Neural cell (in vitro differentiated cells): Measurements from ENCODE around the gene CEP128. TPM values are rescaled to one million over a fixed set of nuclear protein-coding genes. Genes with fewer than 3 reads are reported as not detected.
A peak's percentile ranks its signal among the peaks of the same experiment; 100 is the strongest.

ENCODE experiments used
- H2AFZ ChIP-seq: fragments of 200-600, 300-800 bp; sonication (generic), shearing (Covaris generic); 2 replicates; pipeline ENCODE4 v1.6.0; 2014; ENCODE audit warnings: low read depth, mild to moderate bottlenecking, antibody characterized with exemption, low read length, moderate library complexity
- H3F3A ChIP-seq: fragments of 200-600 bp; shearing (Covaris generic); 2 replicates; pipeline ENCODE4 v1.6.1; 2016; ENCODE audit warnings: mild to moderate bottlenecking, moderate library complexity, mixed read lengths, antibody characterized with exemption, low read length; ENCODE audit not compliant: insufficient read depth, poor library complexity, severe bottlenecking
- H3K27ac ChIP-seq: fragments of 200-600, 300-800 bp; sonication (generic), shearing (Covaris generic); 2 replicates; pipeline ENCODE4 v1.5.1; 2014; ENCODE audit warnings: mild to moderate bottlenecking, low read length, moderate library complexity
- H3K27me3 ChIP-seq: fragments of 300-800, 200-600 bp; sonication (generic), shearing (Covaris generic); 2 replicates; pipeline ENCODE4 v1.6.0; 2014; ENCODE audit warnings: mild to moderate bottlenecking, low read depth, low read length, moderate library complexity; ENCODE audit not compliant: insufficient read depth
- H3K36me3 ChIP-seq: fragments of 300-800, 200-600 bp; sonication (generic), shearing (Covaris generic); 2 replicates; pipeline ENCODE4 v1.5.1; 2014; ENCODE audit warnings: mild to moderate bottlenecking, antibody characterized with exemption, low read length, moderate library complexity; ENCODE audit not compliant: insufficient read depth
- H3K4me2 ChIP-seq: fragments of 300-800, 200-600 bp; sonication (generic), shearing (Covaris generic); 2 replicates; pipeline ENCODE4 v1.6.0; 2014; ENCODE audit warnings: mild to moderate bottlenecking, low read length
- H3K4me3 ChIP-seq: fragments of 300-800, 200-600 bp; sonication (generic), shearing (Covaris generic); 2 replicates; pipeline ENCODE4 v1.5.1; 2014; ENCODE audit warnings: mild to moderate bottlenecking, low read length, moderate library complexity
- H3K79me2 ChIP-seq: fragments of 200-600 bp; shearing (Covaris generic); replicated peaks from 2 replicates; pipeline ENCODE4 v1.6.0; 2014; ENCODE audit warnings: mild to moderate bottlenecking, low read length, moderate library complexity; ENCODE audit not compliant: insufficient read depth
- H3K9ac ChIP-seq: fragments of 300-800, 200-600 bp; sonication (generic), shearing (Covaris generic); 2 replicates; pipeline ENCODE4 v1.6.1; 2016; ENCODE audit warnings: mild to moderate bottlenecking, low read length, mixed read lengths
- H3K9me2 ChIP-seq: fragments of 200-600 bp; shearing (Covaris generic); 2 replicates; pipeline ENCODE4 v1.6.1; 2016; ENCODE audit warnings: mild to moderate bottlenecking, low read length, mixed read lengths; ENCODE audit not compliant: insufficient read depth
- H3K9me3 ChIP-seq: fragments of 200-600, 300-800 bp; sonication (generic), shearing (Covaris generic); 2 replicates; pipeline ENCODE4 v1.6.1; 2016; ENCODE audit warnings: mild to moderate bottlenecking, mixed run types, low read length, moderate library complexity, mixed read lengths
- H4K20me1 ChIP-seq: fragments of 200-600 bp; shearing (Covaris generic); 2 replicates; pipeline ENCODE4 v1.6.1; 2016; ENCODE audit warnings: mild to moderate bottlenecking, mixed run types; ENCODE audit not compliant: insufficient read depth
- CTCF ChIP-seq: fragments of 450-650 bp; IDR thresholded peaks from 2 replicates; pipeline ENCODE4 v1.5.1; 2014; ENCODE audit warnings: antibody characterized with exemption, mild to moderate bottlenecking, moderate library complexity; ENCODE audit not compliant: poor library complexity, severe bottlenecking
- EP300 ChIP-seq: fragments of 450-650 bp; conservative IDR thresholded peaks from 2 replicates; pipeline ENCODE4 v1.6.1; 2014; ENCODE audit warnings: antibody characterized with exemption, mild to moderate bottlenecking, moderate library complexity; ENCODE audit not compliant: poor library complexity, severe bottlenecking
- EZH2 ChIP-seq: fragments of 200-600, 300-800 bp; shearing (Covaris generic), sonication (generic); IDR thresholded peaks from 2 replicates; pipeline ENCODE4 v1.6.1; 2014; ENCODE audit warnings: antibody characterized with exemption, low read length, borderline replicate concordance, mild to moderate bottlenecking; ENCODE audit not compliant: insufficient read depth, poor library complexity, severe bottlenecking
- MXI1 ChIP-seq: fragments of 450-650 bp; conservative IDR thresholded peaks from 2 replicates; pipeline ENCODE4 v1.6.1; 2014; ENCODE audit warnings: antibody characterized with exemption, mild to moderate bottlenecking; ENCODE audit not compliant: poor library complexity, severe bottlenecking
- POLR2AphosphoS5 ChIP-seq: IDR thresholded peaks from 2 replicates; pipeline ENCODE4 v1.6.1; 2012
- RAD21 ChIP-seq: fragments of 450-650 bp; conservative IDR thresholded peaks from 2 replicates; pipeline ENCODE4 v1.6.1; 2014; ENCODE audit warnings: antibody characterized with exemption, mild to moderate bottlenecking, moderate library complexity
- SMC3 ChIP-seq: fragments of 450-650 bp; conservative IDR thresholded peaks from 2 replicates; pipeline ENCODE4 v1.6.1; 2014; ENCODE audit warnings: antibody characterized with exemption, mild to moderate bottlenecking, moderate library complexity; ENCODE audit not compliant: poor library complexity
- TAF1 ChIP-seq: IDR thresholded peaks from 2 replicates; pipeline ENCODE4 v1.6.1; 2012; ENCODE audit warnings: low read depth
- polyA plus RNA-seq: library from polyadenylated mRNA; depleted of rRNA; stranded (reverse); fragments of >200 nt; gene quantifications from 2 replicates; pipeline ENCODE4 v1.2.3, GENCODE V29; 2014
- TF ChIP-seq, protein P1 (sequence below): IDR thresholded peaks from 2 replicates; pipeline ENCODE4 v1.6.1; 2012; ENCODE audit warnings: borderline replicate concordance

The CEP128 gene
- polyA plus RNA-seq, 1 donor from 2014 or later = 5.5 TPM

DNA sequence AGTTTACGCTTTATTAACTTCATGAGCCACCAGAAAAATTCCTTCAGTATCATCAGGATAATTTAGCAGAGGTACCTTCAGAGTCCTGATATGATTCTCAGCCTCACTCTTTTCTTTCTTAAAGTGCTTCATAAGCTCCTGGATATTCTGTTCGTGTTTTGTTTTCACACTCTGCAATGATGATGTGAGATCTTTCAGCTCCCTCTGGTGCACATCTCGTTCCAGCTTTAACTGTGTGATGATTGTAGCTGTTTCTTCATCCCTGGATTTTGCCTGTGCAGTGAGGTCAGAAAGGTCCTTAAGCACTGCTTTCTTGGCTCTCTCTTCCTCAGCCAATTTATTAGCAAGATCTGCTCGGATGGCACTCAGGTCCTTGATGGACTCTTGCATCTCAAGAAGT, 156.7 kb downstream of the CEP128 start:
- no peak overlapping the region for H2AFZ ChIP-seq
- no peaks in the 10 kb centered on the region for H4K20me1 ChIP-seq
- H3K27ac ChIP-seq = no peak overlapping the region
- H3K4me2 ChIP-seq = no peak overlapping the region
- H3F3A ChIP-seq = no peaks in the 10 kb centered on the region
- H3K36me3 ChIP-seq = no peaks in the 10 kb centered on the region
- H3K79me2 ChIP-seq = no peaks in the 10 kb centered on the region
- no peaks in the 10 kb centered on the region for H3K27me3 ChIP-seq
- TF ChIP-seq POLR2AphosphoS5 (no peak), RAD21 (peak; percentile 35), CTCF (no peak), TAF1 (no peak), SMC3 (peak; percentile 32)
- TF ChIP-seq, protein P1, sequence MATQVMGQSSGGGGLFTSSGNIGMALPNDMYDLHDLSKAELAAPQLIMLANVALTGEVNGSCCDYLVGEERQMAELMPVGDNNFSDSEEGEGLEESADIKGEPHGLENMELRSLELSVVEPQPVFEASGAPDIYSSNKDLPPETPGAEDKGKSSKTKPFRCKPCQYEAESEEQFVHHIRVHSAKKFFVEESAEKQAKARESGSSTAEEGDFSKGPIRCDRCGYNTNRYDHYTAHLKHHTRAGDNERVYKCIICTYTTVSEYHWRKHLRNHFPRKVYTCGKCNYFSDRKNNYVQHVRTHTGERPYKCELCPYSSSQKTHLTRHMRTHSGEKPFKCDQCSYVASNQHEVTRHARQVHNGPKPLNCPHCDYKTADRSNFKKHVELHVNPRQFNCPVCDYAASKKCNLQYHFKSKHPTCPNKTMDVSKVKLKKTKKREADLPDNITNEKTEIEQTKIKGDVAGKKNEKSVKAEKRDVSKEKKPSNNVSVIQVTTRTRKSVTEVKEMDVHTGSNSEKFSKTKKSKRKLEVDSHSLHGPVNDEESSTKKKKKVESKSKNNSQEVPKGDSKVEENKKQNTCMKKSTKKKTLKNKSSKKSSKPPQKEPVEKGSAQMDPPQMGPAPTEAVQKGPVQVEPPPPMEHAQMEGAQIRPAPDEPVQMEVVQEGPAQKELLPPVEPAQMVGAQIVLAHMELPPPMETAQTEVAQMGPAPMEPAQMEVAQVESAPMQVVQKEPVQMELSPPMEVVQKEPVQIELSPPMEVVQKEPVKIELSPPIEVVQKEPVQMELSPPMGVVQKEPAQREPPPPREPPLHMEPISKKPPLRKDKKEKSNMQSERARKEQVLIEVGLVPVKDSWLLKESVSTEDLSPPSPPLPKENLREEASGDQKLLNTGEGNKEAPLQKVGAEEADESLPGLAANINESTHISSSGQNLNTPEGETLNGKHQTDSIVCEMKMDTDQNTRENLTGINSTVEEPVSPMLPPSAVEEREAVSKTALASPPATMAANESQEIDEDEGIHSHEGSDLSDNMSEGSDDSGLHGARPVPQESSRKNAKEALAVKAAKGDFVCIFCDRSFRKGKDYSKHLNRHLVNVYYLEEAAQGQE = no peak
- no peak overlapping the region for H3K4me3 ChIP-seq
- H3K9ac ChIP-seq = no peak overlapping the region
- H3K9me3 ChIP-seq = no peaks in the 10 kb centered on the region
- no peaks in the 10 kb centered on the region for H3K9me2 ChIP-seq

DNA sequence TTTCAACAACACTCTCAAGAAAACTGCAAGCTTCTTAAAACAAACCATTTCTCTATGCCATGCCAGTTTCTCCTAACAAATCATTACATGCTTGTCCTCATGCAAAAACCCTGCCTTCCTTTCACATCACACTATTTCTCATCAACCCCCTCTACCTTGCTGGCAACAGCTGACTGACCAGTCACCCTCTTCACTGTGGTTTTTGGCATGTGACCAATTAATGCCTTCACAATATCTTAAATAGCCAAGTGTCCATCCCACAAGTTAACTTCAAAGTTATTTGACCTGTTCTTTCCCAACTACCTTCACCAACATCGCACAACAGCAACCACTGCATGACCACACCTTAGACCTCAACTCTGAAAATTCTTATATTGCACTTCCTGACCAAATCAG, 159.6 kb downstream of the CEP128 start:
- no peaks in the 10 kb centered on the region for H4K20me1 ChIP-seq
- no peaks in the 10 kb centered on the region for H3K27me3 ChIP-seq
- no peaks in the 10 kb centered on the region for H3K9me3 ChIP-seq
- H3K9ac ChIP-seq = no peak overlapping the region
- H3K36me3 ChIP-seq = no peaks in the 10 kb centered on the region
- H3K9me2 ChIP-seq = no peaks in the 10 kb centered on the region
- no peak overlapping the region for H2AFZ ChIP-seq
- no peak overlapping the region for H3K4me3 ChIP-seq
- H3K79me2 ChIP-seq = no peaks in the 10 kb centered on the region
- no peak overlapping the region for H3K4me2 ChIP-seq
- no peak for TF ChIP-seq POLR2AphosphoS5
- no peak for TF ChIP-seq CTCF
- no peak for TF ChIP-seq TAF1
- TF ChIP-seq RAD21 = no peak
- TF ChIP-seq MXI1 = no peak
- TF ChIP-seq, protein P1 = no peak
- no peak for TF ChIP-seq EZH2
- TF ChIP-seq SMC3 = no peak
- no peak for TF ChIP-seq EP300
- no peak overlapping the region for H3K27ac ChIP-seq
- no peaks in the 10 kb centered on the region for H3F3A ChIP-seq
